CD4-positive, alpha-beta T cell treated with Interleukin-10 for 1 hour (primary cell): Measurements from ENCODE around the gene OR51D1.

Experiments
- DNase-seq: peaks from one replicate; pipeline ENCODE4 v3.0.0-alpha.2; 2020

The OR51D1 gene

GRCh38 chr11:4645974-4646373, 8.7 kb downstream of the OR51D1 start:
- DNase-seq: no peak

- DNase-seq: no peak
These were observed 10.5 kb downstream of the OR51D1 start for GRCh38 chr11:4647766-4648165.

- DNase-seq: no peak
These were observed 17.5 kb downstream of the OR51D1 start for GRCh38 chr11:4654635-4655369.

GRCh38 chr11:4658629-4659445, 21.6 kb downstream of the OR51D1 start:
- no peak for DNase-seq

- DNase-seq: no peak
These were observed 25.6 kb downstream of the OR51D1 start for GRCh38 chr11:4662876-4663275.

- DNase-seq: no peak
These were observed 26.9 kb downstream of the OR51D1 start for GRCh38 chr11:4664183-4664582.

GRCh38 chr11:4664786-4665185, 27.5 kb downstream of the OR51D1 start:
- DNase-seq: no peak

- no peak for DNase-seq
These were observed 28.1 kb downstream of the OR51D1 start for GRCh38 chr11:4665424-4665823.

GRCh38 chr11:4671741-4672140, 34.5 kb downstream of the OR51D1 start:
- DNase-seq: no peak

- no peak for DNase-seq
These were observed 35.2 kb downstream of the OR51D1 start for GRCh38 chr11:4672470-4672869.

GRCh38 chr11:4673781-4674180, 36.5 kb downstream of the OR51D1 start:
- DNase-seq: no peak

- no peak for DNase-seq
These were observed 40.7 kb downstream of the OR51D1 start for GRCh38 chr11:4677948-4678347.

- DNase-seq: no peak
These were observed 43.1 kb downstream of the OR51D1 start for GRCh38 chr11:4680341-4680740.

GRCh38 chr11:4682623-4683419, 45.5 kb downstream of the OR51D1 start:
- no peak for DNase-seq

GRCh38 chr11:4684631-4685285, 47.5 kb downstream of the OR51D1 start:
- DNase-seq: no peak
